HG02623 (cell line): ENCODE results near the gene KRT13.

Experiments
- ATAC-seq: cut with Tn5 transposase; IDR thresholded peaks from one replicate; pipeline ENCODE4 v1.9.1; 2021; ENCODE audit warnings: moderate library complexity; ENCODE audit not compliant: unreplicated experiment

Gene KRT13

GRCh38 chr17:41537990-41538389 is 32.6 kb upstream of the KRT13 start:
- ATAC-seq: no peak

GRCh38 chr17:41537614-41537954 is 32.2 kb upstream of the KRT13 start:
- no peak for ATAC-seq

GRCh38 chr17:41536741-41537613 is 31.6 kb upstream of the KRT13 start:
- ATAC-seq: no peak

GRCh38 chr17:41535764-41536481 is 30.5 kb upstream of the KRT13 start:
- ATAC-seq: no peak

GRCh38 chr17:41534899-41535546 is 29.6 kb upstream of the KRT13 start:
- no peak for ATAC-seq

GRCh38 chr17:41533613-41534012 is 28.2 kb upstream of the KRT13 start:
- ATAC-seq: no peak

- ATAC-seq: no peak
Measured at GRCh38 chr17:41532947-41533570, 27.6 kb upstream of the KRT13 start.

- no peak for ATAC-seq
Measured at GRCh38 chr17:41531993-41532392, 26.6 kb upstream of the KRT13 start.

GRCh38 chr17:41530062-41531048 is 24.9 kb upstream of the KRT13 start:
- ATAC-seq: no peak

- no peak for ATAC-seq
Measured at GRCh38 chr17:41529491-41529915, 24.1 kb upstream of the KRT13 start.

GRCh38 chr17:41528959-41529353 is 23.5 kb upstream of the KRT13 start:
- no peak for ATAC-seq

- ATAC-seq: no peak
Measured at GRCh38 chr17:41527063-41528023, 21.9 kb upstream of the KRT13 start.

GRCh38 chr17:41524261-41524660 is 18.8 kb upstream of the KRT13 start:
- no peak for ATAC-seq

- ATAC-seq: no peak
Measured at GRCh38 chr17:41523787-41524186, 18.4 kb upstream of the KRT13 start.

- no peak for ATAC-seq
Measured at GRCh38 chr17:41523225-41523593, 17.8 kb upstream of the KRT13 start.

- no peak for ATAC-seq
Measured at GRCh38 chr17:41522301-41523224, 17.2 kb upstream of the KRT13 start.

- no peak for ATAC-seq
Measured at GRCh38 chr17:41521574-41522261, 16.3 kb upstream of the KRT13 start.
